GM15510 (cell line): ENCODE data around the gene SLC6A18.

Source experiments
- POLR2A ChIP-seq: IDR thresholded peaks from 3 replicates; pipeline ENCODE4 v1.6.1; 2011; ENCODE audit warnings: borderline replicate concordance; ENCODE audit not compliant: insufficient read length; ENCODE audit errors: extremely low read depth

SLC6A18 gene

GRCh38 chr5:1257363-1257762, 32.2 kb downstream of the SLC6A18 start:
- no peak for TF ChIP-seq POLR2A

GRCh38 chr5:1257841-1258240, 32.7 kb downstream of the SLC6A18 start:
- TF ChIP-seq POLR2A = no peak

GRCh38 chr5:1259806-1260480, 34.8 kb downstream of the SLC6A18 start:
- no peak for TF ChIP-seq POLR2A

GRCh38 chr5:1261643-1262042, 36.5 kb downstream of the SLC6A18 start:
- TF ChIP-seq POLR2A = no peak

GRCh38 chr5:1262381-1262780, 37.2 kb downstream of the SLC6A18 start:
- no peak for TF ChIP-seq POLR2A

GRCh38 chr5:1264211-1264610, 39.0 kb downstream of the SLC6A18 start:
- TF ChIP-seq POLR2A = no peak

- no peak for TF ChIP-seq POLR2A
These were observed 39.8 kb downstream of the SLC6A18 start for GRCh38 chr5:1265026-1265425.

GRCh38 chr5:1265461-1266455, 40.6 kb downstream of the SLC6A18 start:
- TF ChIP-seq POLR2A = no peak

GRCh38 chr5:1266791-1267190, 41.6 kb downstream of the SLC6A18 start:
- TF ChIP-seq POLR2A = no peak

- no peak for TF ChIP-seq POLR2A
These were observed 42.9 kb downstream of the SLC6A18 start for GRCh38 chr5:1268056-1268455.

- TF ChIP-seq POLR2A = no peak
These were observed 43.5 kb downstream of the SLC6A18 start for GRCh38 chr5:1268666-1269065.

GRCh38 chr5:1270426-1270825, 45.2 kb downstream of the SLC6A18 start:
- TF ChIP-seq POLR2A = no peak

GRCh38 chr5:1270933-1271914, 46.0 kb downstream of the SLC6A18 start:
- TF ChIP-seq POLR2A = no peak

- TF ChIP-seq POLR2A = no peak
These were observed 47.0 kb downstream of the SLC6A18 start for GRCh38 chr5:1272201-1272600.
